H1 (cell line): ENCODE data around the gene RAB43. TPM values are rescaled to one million over a fixed set of nuclear protein-coding genes. Genes with fewer than 3 reads are reported as not detected.

Experiments used
- CREB1 ChIP-seq: IDR thresholded peaks from 2 replicates; pipeline ENCODE4 v1.6.1; 2012; ENCODE audit warnings: inconsistent platforms
- RXRA ChIP-seq: IDR thresholded peaks from 2 replicates; pipeline ENCODE4 v1.6.1; 2011; ENCODE audit warnings: low read depth, mild to moderate bottlenecking, low read length, moderate library complexity; ENCODE audit not compliant: insufficient read depth
- SP4 ChIP-seq: IDR thresholded peaks from 2 replicates; pipeline ENCODE4 v1.6.1; 2012; ENCODE audit warnings: low read length, inconsistent platforms
- polyA plus RNA-seq, 7 experiments: library from polyadenylated mRNA; depleted of rRNA in 3 of 7; stranded (reverse) in 5 of 7; unstranded in 2 of 7; fragments of >200 nt in 5 of 7; fragments of 200-250 nt in 2 of 7; gene quantifications; 1 replicate in 5 of 7; 2 replicates in 1 of 7; 4 replicates in 1 of 7; pipeline versions ENCODE4 v1.2.1 to v1.2.3, GENCODE V29; 2011 to 2013; ENCODE audit warnings: missing spikeins in 2 of 7, mixed read lengths in 2 of 7
- total RNA-seq: library from RNA; stranded (reverse); fragmentation: NEBNext Ultra II Directional; extraction: Animal tissue kit (Norgen Biotek cat#: 25700); gene quantifications from 2 replicates; pipeline ENCODE4 v1.2.1, GENCODE V29; 2021
- TF ChIP-seq, protein P1 (sequence below): fragments of 300-600 bp; sonication (generic); IDR thresholded peaks from 2 replicates; pipeline ENCODE4 v1.7.1; 2012; ENCODE audit warnings: low read length, moderate library complexity, mild to moderate bottlenecking, inconsistent platforms; ENCODE audit not compliant: insufficient replicate concordance

Gene RAB43
- total and polyA plus RNA-seq, 2 of the 8 experiments (the other 6 are each of a cell fraction or from before 2014, with no cell fraction given): 13.1 to 19.4 TPM

DNA sequence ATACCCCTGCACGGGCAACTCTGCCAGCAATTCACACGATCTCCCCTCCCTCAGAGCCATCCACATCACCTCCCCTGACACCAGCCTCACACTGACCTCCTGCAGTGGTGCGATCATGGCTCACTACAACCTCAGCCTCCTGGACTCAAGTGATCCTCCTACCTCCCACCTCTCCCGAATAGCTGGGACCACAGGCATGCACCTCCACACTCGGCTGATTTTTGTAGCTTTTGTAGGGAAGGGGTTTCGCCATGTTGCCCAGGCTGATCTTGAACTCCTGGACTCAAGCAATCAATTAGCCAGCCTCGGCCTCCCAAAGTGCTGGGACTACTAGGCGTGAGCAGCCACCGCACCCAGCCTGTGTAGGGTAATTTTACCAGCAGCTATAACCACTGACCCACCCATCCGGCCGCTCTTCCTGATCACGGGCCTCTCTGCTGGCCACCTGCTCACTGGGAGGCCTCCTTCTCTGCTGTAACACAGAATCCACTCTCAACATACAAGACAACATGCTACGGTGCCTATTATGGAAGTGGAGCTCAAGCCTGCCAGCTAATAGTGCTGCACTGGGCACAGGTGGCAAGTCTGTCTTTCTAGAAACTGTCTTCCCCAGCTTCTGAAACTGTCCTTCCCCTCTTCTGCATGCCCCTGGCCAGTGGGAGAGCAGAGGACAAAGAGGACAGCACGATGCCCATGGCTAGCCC lies 56.4 kb downstream of the RAB43 start (continued):
- TF ChIP-seq, protein P1, sequence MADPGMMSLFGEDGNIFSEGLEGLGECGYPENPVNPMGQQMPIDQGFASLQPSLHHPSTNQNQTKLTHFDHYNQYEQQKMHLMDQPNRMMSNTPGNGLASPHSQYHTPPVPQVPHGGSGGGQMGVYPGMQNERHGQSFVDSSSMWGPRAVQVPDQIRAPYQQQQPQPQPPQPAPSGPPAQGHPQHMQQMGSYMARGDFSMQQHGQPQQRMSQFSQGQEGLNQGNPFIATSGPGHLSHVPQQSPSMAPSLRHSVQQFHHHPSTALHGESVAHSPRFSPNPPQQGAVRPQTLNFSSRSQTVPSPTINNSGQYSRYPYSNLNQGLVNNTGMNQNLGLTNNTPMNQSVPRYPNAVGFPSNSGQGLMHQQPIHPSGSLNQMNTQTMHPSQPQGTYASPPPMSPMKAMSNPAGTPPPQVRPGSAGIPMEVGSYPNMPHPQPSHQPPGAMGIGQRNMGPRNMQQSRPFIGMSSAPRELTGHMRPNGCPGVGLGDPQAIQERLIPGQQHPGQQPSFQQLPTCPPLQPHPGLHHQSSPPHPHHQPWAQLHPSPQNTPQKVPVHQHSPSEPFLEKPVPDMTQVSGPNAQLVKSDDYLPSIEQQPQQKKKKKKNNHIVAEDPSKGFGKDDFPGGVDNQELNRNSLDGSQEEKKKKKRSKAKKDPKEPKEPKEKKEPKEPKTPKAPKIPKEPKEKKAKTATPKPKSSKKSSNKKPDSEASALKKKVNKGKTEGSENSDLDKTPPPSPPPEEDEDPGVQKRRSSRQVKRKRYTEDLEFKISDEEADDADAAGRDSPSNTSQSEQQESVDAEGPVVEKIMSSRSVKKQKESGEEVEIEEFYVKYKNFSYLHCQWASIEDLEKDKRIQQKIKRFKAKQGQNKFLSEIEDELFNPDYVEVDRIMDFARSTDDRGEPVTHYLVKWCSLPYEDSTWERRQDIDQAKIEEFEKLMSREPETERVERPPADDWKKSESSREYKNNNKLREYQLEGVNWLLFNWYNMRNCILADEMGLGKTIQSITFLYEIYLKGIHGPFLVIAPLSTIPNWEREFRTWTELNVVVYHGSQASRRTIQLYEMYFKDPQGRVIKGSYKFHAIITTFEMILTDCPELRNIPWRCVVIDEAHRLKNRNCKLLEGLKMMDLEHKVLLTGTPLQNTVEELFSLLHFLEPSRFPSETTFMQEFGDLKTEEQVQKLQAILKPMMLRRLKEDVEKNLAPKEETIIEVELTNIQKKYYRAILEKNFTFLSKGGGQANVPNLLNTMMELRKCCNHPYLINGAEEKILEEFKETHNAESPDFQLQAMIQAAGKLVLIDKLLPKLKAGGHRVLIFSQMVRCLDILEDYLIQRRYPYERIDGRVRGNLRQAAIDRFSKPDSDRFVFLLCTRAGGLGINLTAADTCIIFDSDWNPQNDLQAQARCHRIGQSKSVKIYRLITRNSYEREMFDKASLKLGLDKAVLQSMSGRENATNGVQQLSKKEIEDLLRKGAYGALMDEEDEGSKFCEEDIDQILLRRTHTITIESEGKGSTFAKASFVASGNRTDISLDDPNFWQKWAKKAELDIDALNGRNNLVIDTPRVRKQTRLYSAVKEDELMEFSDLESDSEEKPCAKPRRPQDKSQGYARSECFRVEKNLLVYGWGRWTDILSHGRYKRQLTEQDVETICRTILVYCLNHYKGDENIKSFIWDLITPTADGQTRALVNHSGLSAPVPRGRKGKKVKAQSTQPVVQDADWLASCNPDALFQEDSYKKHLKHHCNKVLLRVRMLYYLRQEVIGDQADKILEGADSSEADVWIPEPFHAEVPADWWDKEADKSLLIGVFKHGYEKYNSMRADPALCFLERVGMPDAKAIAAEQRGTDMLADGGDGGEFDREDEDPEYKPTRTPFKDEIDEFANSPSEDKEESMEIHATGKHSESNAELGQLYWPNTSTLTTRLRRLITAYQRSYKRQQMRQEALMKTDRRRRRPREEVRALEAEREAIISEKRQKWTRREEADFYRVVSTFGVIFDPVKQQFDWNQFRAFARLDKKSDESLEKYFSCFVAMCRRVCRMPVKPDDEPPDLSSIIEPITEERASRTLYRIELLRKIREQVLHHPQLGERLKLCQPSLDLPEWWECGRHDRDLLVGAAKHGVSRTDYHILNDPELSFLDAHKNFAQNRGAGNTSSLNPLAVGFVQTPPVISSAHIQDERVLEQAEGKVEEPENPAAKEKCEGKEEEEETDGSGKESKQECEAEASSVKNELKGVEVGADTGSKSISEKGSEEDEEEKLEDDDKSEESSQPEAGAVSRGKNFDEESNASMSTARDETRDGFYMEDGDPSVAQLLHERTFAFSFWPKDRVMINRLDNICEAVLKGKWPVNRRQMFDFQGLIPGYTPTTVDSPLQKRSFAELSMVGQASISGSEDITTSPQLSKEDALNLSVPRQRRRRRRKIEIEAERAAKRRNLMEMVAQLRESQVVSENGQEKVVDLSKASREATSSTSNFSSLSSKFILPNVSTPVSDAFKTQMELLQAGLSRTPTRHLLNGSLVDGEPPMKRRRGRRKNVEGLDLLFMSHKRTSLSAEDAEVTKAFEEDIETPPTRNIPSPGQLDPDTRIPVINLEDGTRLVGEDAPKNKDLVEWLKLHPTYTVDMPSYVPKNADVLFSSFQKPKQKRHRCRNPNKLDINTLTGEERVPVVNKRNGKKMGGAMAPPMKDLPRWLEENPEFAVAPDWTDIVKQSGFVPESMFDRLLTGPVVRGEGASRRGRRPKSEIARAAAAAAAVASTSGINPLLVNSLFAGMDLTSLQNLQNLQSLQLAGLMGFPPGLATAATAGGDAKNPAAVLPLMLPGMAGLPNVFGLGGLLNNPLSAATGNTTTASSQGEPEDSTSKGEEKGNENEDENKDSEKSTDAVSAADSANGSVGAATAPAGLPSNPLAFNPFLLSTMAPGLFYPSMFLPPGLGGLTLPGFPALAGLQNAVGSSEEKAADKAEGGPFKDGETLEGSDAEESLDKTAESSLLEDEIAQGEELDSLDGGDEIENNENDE: no peak
- TF ChIP-seq CREB1 (no peak), RXRA (no peak), SP4 (no peak)
- TF ChIP-seq, all 59 proteins: peak for 0
